ENCODE results near the gene U2AF1L4.
A peak's percentile ranks its signal among the peaks of the same experiment; 100 is the strongest.

DNA sequence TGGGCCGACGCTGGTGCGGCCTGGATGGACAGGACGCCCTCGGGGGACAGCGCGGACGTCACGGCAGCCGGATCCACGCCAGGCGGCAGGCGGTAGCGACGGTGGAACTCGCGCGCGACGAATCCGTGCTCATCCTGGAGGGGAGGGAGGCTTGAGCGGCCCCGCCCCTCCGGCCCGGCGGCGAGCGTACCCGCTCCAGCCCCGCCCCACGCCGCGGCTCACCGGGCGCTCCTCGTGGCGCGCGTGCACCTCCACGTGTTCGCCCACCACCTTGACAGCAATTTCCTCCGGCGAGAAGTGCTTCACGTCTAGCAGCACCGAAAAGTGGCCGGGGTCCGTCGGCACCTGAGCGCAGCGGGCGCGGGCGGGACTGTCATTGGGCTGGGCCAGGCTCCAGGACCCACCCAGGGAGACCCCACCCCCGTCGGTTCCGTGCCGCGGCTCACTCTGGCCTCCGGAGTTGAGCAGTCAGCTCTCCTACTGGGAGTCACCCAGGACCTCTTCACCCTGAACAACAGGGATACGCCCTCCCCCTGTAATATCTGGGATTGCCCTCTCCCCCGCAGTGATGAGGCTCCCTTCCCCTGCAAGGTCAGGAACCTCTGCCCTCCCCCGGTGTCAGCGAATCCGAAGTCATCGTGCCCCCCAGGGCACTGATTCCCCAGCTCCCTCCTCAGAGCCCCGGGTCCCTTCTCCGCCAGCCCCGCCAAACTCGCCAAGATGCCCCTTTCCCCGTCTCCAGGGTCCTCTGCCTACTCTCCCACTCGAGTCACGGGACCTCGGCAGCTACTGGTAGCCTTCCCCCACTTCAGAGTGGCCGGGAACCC is 10.5 kb upstream of the U2AF1L4 start:
- TF ChIP-seq, protein P1, sequence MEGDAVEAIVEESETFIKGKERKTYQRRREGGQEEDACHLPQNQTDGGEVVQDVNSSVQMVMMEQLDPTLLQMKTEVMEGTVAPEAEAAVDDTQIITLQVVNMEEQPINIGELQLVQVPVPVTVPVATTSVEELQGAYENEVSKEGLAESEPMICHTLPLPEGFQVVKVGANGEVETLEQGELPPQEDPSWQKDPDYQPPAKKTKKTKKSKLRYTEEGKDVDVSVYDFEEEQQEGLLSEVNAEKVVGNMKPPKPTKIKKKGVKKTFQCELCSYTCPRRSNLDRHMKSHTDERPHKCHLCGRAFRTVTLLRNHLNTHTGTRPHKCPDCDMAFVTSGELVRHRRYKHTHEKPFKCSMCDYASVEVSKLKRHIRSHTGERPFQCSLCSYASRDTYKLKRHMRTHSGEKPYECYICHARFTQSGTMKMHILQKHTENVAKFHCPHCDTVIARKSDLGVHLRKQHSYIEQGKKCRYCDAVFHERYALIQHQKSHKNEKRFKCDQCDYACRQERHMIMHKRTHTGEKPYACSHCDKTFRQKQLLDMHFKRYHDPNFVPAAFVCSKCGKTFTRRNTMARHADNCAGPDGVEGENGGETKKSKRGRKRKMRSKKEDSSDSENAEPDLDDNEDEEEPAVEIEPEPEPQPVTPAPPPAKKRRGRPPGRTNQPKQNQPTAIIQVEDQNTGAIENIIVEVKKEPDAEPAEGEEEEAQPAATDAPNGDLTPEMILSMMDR (IDR thresholded peaks at IDR 0.05), result no peak
- TF ChIP-seq EP300 (IDR thresholded peaks at IDR 0.05) (peak; percentile 72), POLR2AphosphoS5 (IDR thresholded peaks at IDR 0.05) (peak; percentile 81 to 85), POLR2A (IDR thresholded peaks at IDR 0.05; ENCODE audit: low read depth) (no peak)
